NCI-H1092 (cell line): Measurements from ENCODE around the gene BTG4.

Source experiments
- DNase-seq: peaks from one replicate; lab custom pipeline; 2025; lab: John Stamatoyannopoulos, UW

BTG4 gene

DNA sequence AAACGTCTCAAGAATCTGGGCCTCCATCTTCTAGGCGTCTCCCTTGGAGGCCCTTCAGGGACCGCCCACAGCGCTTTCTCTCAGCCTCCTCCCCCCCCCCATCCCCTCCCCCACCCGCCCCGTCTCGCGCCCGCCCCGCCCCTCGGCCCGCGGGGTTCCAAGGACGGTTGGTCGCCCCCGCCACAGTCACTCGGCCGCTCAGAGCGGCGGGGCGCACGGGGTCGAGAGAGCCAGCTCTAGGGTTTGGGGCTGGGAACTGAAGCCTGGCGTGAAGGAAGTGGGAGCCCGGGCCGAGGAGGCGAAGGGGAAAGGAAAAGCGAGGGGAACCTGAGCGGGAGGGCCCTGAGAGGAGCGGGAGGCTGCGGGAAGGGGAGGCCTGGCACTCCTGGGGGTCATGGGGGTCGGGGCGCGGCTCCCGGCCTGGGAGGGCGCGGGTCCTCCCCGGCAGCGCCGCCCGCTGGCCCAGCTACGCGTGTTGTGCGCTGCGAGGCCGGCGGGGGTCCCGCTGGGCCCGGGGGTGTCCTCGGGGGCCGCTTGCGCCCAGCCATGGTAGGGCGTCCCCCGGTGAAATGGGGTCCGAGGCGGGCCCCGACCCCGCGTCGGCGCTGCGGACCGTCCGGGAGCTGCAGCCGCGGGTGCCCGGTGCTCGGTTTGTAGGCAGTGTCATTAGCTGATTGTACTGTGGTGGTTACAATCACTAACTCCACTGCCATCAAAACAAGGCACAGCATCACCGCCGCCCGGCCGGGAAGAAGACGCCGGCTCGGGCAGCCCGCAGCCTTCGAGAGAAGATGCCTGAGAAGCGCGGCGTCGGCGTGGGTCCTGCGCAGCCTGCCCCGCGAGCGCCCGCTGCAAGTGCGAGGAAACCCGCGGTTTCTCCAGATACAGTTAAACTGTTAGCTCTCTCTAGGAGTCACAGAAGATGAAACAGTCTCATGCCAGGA lies at the start of gene BTG4:
Gene BTG4, minus strand, starts transcription at position 91 of the 944 bp plus-strand sequence. CDS start 13,610 bp downstream, outside the sequence.
- DNase-seq: no peak

GRCh38 chr11:111561791-111562325 lies 49.7 kb upstream of the BTG4 start:
- no peak for DNase-seq

- DNase-seq: no peak
Observed at GRCh38 chr11:111561306-111561705, 49.1 kb upstream of the BTG4 start.

- DNase-seq: no peak
Observed at GRCh38 chr11:111560800-111561199, 48.6 kb upstream of the BTG4 start.

GRCh38 chr11:111559800-111560464 lies 47.7 kb upstream of the BTG4 start:
- no peak for DNase-seq

DNA sequence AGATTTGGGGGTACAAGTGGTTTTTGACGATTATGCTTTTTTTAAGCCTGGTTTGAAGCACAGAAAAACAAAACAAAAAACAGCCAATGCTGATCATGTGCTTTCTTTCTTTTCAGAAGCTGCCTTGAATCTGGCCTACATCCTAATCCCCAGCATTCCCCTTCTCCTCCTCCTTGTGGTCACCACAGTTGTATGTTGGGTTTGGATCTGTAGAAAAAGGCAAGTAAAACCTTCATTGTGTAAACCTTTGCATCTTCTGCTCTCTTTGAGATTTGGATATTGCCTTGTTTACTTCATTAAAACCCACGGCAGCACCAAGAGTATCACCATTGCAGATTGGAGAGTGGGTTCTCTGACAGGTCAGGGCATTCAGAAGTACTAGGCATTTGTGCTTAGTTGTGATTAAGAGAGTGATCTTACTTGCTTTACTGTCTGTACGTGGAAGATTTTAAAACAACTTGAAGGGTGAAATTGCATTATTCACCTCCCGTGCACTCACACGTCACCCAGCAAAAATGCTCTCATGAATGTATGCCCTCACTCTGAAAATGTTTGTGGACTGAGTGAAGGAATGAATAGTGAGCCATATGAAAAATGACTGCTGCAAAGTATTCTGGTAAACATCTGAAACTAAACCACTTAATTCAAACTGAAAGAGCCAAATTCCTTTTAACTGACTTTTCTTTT lies 45.4 kb upstream of the BTG4 start:
- DNase-seq: no peak

- DNase-seq: no peak
Observed at GRCh38 chr11:111555255-111555654, 43.1 kb upstream of the BTG4 start.

DNA sequence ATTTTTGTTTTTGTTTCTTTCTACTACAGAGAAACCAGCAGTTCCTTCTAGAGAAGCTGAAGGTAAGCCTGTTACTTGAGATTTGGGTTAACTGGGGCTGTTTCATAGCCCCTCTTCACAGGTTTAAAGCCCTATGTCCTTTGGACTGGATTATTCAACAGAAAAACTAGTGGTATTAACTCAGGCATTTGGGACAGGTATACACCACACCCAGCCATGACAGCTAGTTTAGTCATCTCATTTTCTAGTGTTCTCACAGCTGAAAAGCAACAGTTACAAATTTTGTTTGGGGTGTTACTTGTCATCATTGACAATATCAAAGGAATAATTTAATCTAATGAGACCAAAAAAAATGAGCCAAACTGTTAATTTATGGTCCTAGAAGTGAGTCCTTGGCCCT lies 42.3 kb upstream of the BTG4 start:
- DNase-seq: no peak

- no peak for DNase-seq
Observed at GRCh38 chr11:111550258-111550657, 38.1 kb upstream of the BTG4 start.

GRCh38 chr11:111549869-111550203 lies 37.6 kb upstream of the BTG4 start:
- no peak for DNase-seq

DNA sequence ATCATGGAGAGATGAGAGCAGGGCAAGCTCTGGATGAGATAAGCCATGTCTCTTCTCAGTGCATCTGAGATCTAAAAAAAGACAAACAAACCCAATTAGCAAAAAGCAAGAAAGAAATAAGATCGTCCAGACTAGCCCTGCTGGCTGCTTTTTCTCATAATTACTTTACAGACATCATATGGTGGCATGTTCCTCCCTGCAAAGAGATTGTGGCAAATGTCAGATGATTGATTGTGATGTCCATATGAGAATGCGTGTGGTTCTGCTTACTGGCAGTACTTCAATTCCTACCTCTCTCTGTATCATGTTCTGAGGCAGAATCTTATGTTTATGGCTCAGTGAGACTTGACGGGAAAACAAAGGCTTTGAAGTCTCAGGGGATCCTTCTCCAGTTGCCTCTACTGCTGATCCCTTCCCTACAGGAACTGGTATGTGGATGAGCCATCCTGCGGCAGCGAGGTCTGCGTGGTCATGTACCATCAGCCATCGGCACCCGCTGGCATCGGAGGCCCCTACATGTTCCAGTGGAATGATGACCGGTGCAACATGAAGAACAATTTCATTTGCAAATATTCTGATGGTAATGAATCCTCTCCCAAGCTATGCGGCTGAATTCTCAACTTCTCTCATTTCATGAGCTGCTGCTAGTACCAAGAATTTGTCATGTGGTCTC lies 37.1 kb upstream of the BTG4 start:
- no peak for DNase-seq

GRCh38 chr11:111548525-111548924 lies 36.3 kb upstream of the BTG4 start:
- DNase-seq: no peak

DNA sequence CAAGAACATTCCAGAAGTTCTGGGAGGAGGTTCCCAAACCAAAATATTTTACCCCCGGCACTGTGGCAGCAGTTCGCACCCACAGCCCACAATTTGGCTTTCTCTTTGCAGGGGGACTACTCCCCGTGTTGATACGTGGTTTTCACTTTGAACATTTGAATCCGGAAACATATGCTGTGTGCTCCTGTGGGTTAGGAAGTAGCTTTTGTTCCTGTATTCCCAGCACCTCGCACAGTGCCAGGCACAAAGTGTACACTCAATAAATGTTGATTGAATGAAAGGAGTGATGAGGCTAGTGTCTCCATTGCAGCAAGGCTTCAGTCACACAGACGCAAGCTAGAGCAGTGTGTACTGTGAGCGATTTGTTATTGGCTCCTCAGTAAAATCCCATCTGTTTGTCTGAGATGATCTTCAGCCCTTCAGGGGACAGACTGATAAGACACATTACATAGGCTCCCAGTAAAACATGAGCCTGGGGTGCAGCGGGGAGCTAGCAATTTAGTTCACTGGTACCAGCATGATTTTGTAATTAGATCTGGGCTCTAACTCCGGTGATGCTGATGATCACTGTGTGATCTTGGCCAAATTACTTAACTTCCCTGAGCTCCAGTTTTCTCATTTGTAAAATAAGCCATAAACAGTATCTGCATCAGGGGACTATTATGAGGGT lies 30.6 kb upstream of the BTG4 start:
- DNase-seq: no peak

- no peak for DNase-seq
Observed at GRCh38 chr11:111541254-111542061, 29.3 kb upstream of the BTG4 start.

- DNase-seq: no peak
Observed at GRCh38 chr11:111540937-111541253, 28.7 kb upstream of the BTG4 start.

DNA sequence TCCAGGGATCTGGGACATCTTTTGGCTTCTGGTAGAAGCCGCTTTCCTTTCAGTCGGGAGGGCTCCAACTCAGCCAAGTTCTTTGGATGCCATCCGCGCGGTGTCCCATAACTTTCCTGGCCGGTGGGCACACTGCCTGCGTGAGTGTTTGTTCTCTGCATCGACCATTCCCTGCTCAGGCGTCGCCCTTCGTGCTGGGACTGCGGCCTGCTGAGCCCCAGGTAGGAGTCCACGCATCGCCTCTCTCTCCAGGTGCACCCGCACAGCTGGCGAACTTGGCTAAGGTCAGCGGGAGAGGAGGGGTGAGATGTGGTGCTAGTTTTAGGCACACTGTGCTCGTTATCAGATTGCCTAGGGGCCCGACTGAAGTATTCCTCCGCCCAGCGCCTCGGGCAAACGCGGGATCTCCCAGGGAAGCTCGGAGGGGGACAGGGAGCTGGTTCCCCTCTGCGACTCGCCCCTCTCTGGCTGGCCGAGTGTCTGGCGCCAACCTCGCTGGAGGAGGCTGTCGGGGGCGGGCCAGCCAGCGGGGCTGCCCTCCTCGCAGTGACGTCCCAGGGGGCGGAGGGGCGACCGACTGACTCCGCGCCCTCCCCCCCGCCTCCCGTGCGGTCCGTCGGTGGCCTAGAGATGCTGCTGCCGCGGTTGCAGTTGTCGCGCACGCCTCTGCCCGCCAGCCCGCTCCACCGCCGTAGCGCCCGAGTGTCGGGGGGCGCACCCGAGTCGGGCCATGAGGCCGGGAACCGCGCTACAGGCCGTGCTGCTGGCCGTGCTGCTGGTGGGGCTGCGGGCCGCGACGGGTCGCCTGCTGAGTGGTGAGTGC lies 28.1 kb upstream of the BTG4 start, which contains the start of gene LAYN:
Gene LAYN, plus strand, starts transcription at position 607 of the 823 bp plus-strand sequence. Its CDS starts 124 bp downstream, at position 731.
- peak; percentile 38 for DNase-seq

GRCh38 chr11:111539426-111540113 lies 27.4 kb upstream of the BTG4 start:
- DNase-seq: no peak

DNA sequence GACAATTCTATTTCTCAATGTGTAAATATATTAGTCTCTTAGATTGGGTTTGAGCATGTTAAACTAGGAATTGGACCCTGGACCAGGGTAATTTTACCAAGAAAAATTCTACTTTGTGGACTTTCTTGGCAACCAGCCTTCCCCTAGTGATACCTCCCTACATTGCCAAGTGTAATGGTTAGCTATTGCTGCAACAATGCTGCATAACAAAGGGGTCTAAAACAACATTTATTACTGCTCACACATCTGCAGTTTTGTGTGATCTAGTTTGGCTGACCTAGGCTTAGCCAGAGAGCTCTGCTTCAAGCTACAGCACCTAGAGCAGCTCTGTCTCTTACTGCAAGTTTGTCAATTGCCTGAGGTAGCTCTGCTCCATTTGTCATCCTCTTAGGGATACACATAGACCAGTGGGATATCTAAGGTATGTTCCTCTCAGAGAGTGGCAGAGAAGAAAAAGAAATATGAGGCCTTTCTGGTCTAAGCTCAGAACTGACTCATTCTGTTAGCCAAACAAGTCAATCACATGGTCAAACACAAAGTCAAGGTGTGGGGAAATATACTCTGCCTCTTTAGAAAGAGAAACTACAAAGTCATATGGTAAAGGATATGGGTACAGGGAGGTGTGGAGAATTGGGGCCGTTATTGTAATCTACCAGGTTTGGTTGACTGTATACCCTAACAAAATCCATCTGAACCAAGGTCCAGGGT lies 26.4 kb upstream of the BTG4 start:
- DNase-seq: no peak
